SK-N-SH (cell line): ENCODE results near the gene THUMPD3. TPM values are rescaled to one million over a fixed set of nuclear protein-coding genes. Genes with fewer than 3 reads are reported as not detected.
A peak's percentile ranks its signal among the peaks of the same experiment; 100 is the strongest.

Source experiments
- CTCF ChIA-PET: fragments of 300-600, 350-600 bp; formaldehyde crosslinking; extraction: SDS; loops from one replicate; lab custom pipeline; 2021; lab: Yijun Ruan, JAX
- POLR2A ChIA-PET: fragments of 350-600 bp; sonication (Branson Sonifier 250); formaldehyde crosslinking; extraction: SDS; loops from one replicate; lab custom pipeline; 2020; ENCODE audit warnings: antibody characterized with exemption, inconsistent platforms; lab: Yijun Ruan, JAX
- DNase-seq: peaks from one replicate; pipeline ENCODE4 v3.0.0; 2012
- H2AFZ ChIP-seq: fragments of 200-600 bp; sonication (generic); 2 replicates; pipeline ENCODE4 v1.8.1; 2016; ENCODE audit warnings: antibody characterized with exemption, mild to moderate bottlenecking, low read depth
- H3F3A ChIP-seq: fragments of 200-600 bp; sonication (generic); replicated peaks from 2 replicates; pipeline ENCODE3; 2016; ENCODE audit warnings: antibody characterized with exemption, mild to moderate bottlenecking; ENCODE audit not compliant: insufficient read depth
- H3K27ac ChIP-seq, 2 experiments: fragments of 200-500 bp in 1 of 2; fragments of 200-600 bp in 1 of 2; sonication (Bioruptor generic) in 1 of 2; sonication (generic), shearing (Covaris generic) in 1 of 2; 2 replicates each; pipeline versions ENCODE4 v1.5.1 to v1.6.1; 2014 to 2016; ENCODE audit warnings: low read depth in 2 of 2, inconsistent platforms in 1 of 2, low read length in 1 of 2, mild to moderate bottlenecking in 1 of 2, mixed read lengths in 1 of 2
- H3K27me3 ChIP-seq: fragments of 200-600 bp; sonication (generic), shearing (Covaris generic); 2 replicates; pipeline ENCODE4 v1.6.1; 2016; ENCODE audit warnings: mixed run types; ENCODE audit not compliant: insufficient read depth
- H3K36me3 ChIP-seq, 2 experiments: fragments of 200-500 bp in 1 of 2; fragments of 200-600 bp in 1 of 2; sonication (Bioruptor generic) in 1 of 2; sonication (generic) in 1 of 2; replicated peaks in 1 of 2; 2 replicates each; pipeline versions ENCODE3 to v1.5.1; 2014 to 2016; ENCODE audit warnings: low read length in 1 of 2, mild to moderate bottlenecking in 1 of 2; ENCODE audit not compliant: insufficient read depth in 2 of 2, control insufficient read depth in 1 of 2
- H3K4me1 ChIP-seq, 2 experiments: fragments of 200-500 bp in 1 of 2; fragments of 200-600 bp in 1 of 2; sonication (Bioruptor generic) in 1 of 2; sonication (generic), shearing (Covaris generic) in 1 of 2; 2 replicates each; pipeline versions ENCODE4 v1.5.1 to v1.6.1; 2014 to 2016; ENCODE audit warnings: low read depth in 1 of 2, low read length in 1 of 2, mixed run types in 1 of 2; ENCODE audit not compliant: insufficient read depth in 2 of 2, control insufficient read depth in 1 of 2
- H3K4me2 ChIP-seq: fragments of 200-600 bp; sonication (generic), shearing (Covaris generic); 2 replicates; pipeline ENCODE4 v1.6.1; 2017; ENCODE audit warnings: mixed run types
- H3K4me3 ChIP-seq, 2 experiments: fragments of 200-500 bp in 1 of 2; fragments of 200-600 bp in 1 of 2; sonication (Bioruptor generic) in 1 of 2; sonication (generic), shearing (Covaris generic) in 1 of 2; 2 replicates each; pipeline versions ENCODE4 v1.5.1 to v1.8.1; 2014 to 2016; ENCODE audit warnings: low read depth in 2 of 2, inconsistent platforms in 1 of 2, low read length in 1 of 2, mild to moderate bottlenecking in 1 of 2, mixed read lengths in 1 of 2, moderate library complexity in 1 of 2
- H3K79me2 ChIP-seq: fragments of 200-600 bp; sonication (generic); 2 replicates; pipeline ENCODE4 v1.8.1; 2017; ENCODE audit warnings: mild to moderate bottlenecking; ENCODE audit not compliant: insufficient read depth
- H3K9ac ChIP-seq: fragments of 200-600 bp; sonication (generic); 2 replicates; pipeline ENCODE4 v1.6.1; 2017; ENCODE audit warnings: mixed run types
- H3K9me2 ChIP-seq: fragments of 200-600 bp; sonication (generic); 2 replicates; pipeline ENCODE4 v1.6.1; 2017; ENCODE audit warnings: mixed run types
- H3K9me3 ChIP-seq: fragments of 200-600 bp; sonication (generic); 2 replicates; pipeline ENCODE4 v1.6.1; 2017; ENCODE audit warnings: mixed run types, mild to moderate bottlenecking, moderate library complexity
- H4K20me1 ChIP-seq: fragments of 200-600 bp; sonication (generic); 2 replicates; pipeline ENCODE4 v1.6.1; 2017; ENCODE audit warnings: mild to moderate bottlenecking, mixed run types; ENCODE audit not compliant: insufficient read depth
- ELF1 ChIP-seq: IDR thresholded peaks from 2 replicates; pipeline ENCODE4 v1.4.0; 2012
- EP300 ChIP-seq, 2 experiments: IDR thresholded peaks; 2 replicates each; pipeline versions ENCODE4 v1.4.0 to v1.6.1; 2012; ENCODE audit warnings: borderline replicate concordance in 1 of 2, low read depth in 1 of 2, low read length in 1 of 2
- EZH2phosphoT487 ChIP-seq: fragments of 200-600 bp; sonication (generic); IDR thresholded peaks from 2 replicates; pipeline ENCODE4 v1.6.1; 2017; ENCODE audit warnings: low read depth, mixed run types, mild to moderate bottlenecking, antibody characterized with exemption, moderate library complexity, borderline replicate concordance
- FOSL2 ChIP-seq: IDR thresholded peaks from 2 replicates; pipeline ENCODE4 v1.4.0; 2012; ENCODE audit warnings: low read depth, mild to moderate bottlenecking, moderate library complexity, borderline replicate concordance
- FOXJ3 ChIP-seq: sonication (generic); formaldehyde crosslinking; IDR thresholded peaks from 2 replicates; pipeline ENCODE4 v1.5.1; 2020; ENCODE audit warnings: mild to moderate bottlenecking, missing genetic modification reagents
- FOXM1 ChIP-seq: IDR thresholded peaks from 2 replicates; pipeline ENCODE4 v1.4.0; 2012; ENCODE audit warnings: low read depth, mild to moderate bottlenecking
- GABPA ChIP-seq: IDR thresholded peaks from 2 replicates; pipeline ENCODE4 v1.4.0; 2012; ENCODE audit warnings: low read depth, mild to moderate bottlenecking
- GATA2 ChIP-seq: sonication (generic); formaldehyde crosslinking; IDR thresholded peaks from 2 replicates; pipeline ENCODE4 v1.5.0; 2020; ENCODE audit warnings: mild to moderate bottlenecking, missing genetic modification reagents
- JUND ChIP-seq: IDR thresholded peaks from 2 replicates; pipeline ENCODE4 v1.4.0; 2012
- MEF2A ChIP-seq: IDR thresholded peaks from 2 replicates; pipeline ENCODE4 v1.4.0; 2012; ENCODE audit warnings: low read depth, borderline replicate concordance
- MXI1 ChIP-seq: IDR thresholded peaks from 2 replicates; pipeline ENCODE4 v1.6.1; 2012; ENCODE audit warnings: mild to moderate bottlenecking, low read depth, low read length, improper control_type of control experiment
- NRF1 ChIP-seq: IDR thresholded peaks from 2 replicates; pipeline ENCODE4 v1.6.1; 2012; ENCODE audit warnings: low read depth, mild to moderate bottlenecking, low read length
- POLR2AphosphoS5 ChIP-seq: IDR thresholded peaks from 2 replicates; pipeline ENCODE4 v1.6.1; 2012; ENCODE audit warnings: low read depth, low read length
- RAD21 ChIP-seq: IDR thresholded peaks from 2 replicates; pipeline ENCODE4 v1.6.1; 2012; ENCODE audit warnings: mild to moderate bottlenecking, low read length
- RCOR1 ChIP-seq: fragments of 150-350 bp; IDR thresholded peaks from 2 replicates; pipeline ENCODE4 v1.6.1; 2017; ENCODE audit warnings: antibody characterized with exemption, low read length
- RFX5 ChIP-seq: IDR thresholded peaks from 2 replicates; pipeline ENCODE4 v1.6.1; 2012; ENCODE audit warnings: mild to moderate bottlenecking, improper control_type of control experiment, low read length
- RXRA ChIP-seq: IDR thresholded peaks from 2 replicates; pipeline ENCODE4 v1.4.0; 2012; ENCODE audit warnings: low read depth, mild to moderate bottlenecking, borderline replicate concordance
- SIN3A ChIP-seq: IDR thresholded peaks from 2 replicates; pipeline ENCODE4 v1.6.1; 2012; ENCODE audit warnings: low read depth, mild to moderate bottlenecking, low read length, moderate library complexity, borderline replicate concordance
- SMC3 ChIP-seq: IDR thresholded peaks from 2 replicates; pipeline ENCODE4 v1.6.1; 2012; ENCODE audit warnings: low read depth, low read length, improper control_type of control experiment
- TCF12 ChIP-seq: IDR thresholded peaks from 2 replicates; pipeline ENCODE4 v1.4.0; 2012
- TEAD4 ChIP-seq: IDR thresholded peaks from 2 replicates; pipeline ENCODE4 v1.4.0; 2012; ENCODE audit warnings: mild to moderate bottlenecking, borderline replicate concordance; ENCODE audit not compliant: insufficient read depth
- YY1 ChIP-seq: IDR thresholded peaks from 2 replicates; pipeline ENCODE4 v1.4.0; 2012; ENCODE audit warnings: low read depth, mild to moderate bottlenecking
- WGBS: methylation state at CpG from one replicate; pipeline ENCODE4 v1.1.6; 2017; ENCODE audit warnings: low lambda C conversion rate; 5-methylcytosine and 5-hydroxymethylcytosine counted together
- polyA plus RNA-seq, 3 experiments: library from polyadenylated mRNA; depleted of rRNA; stranded (reverse); fragments of >200 nt; gene quantifications; 2 replicates each; pipeline ENCODE4 v1.2.3, GENCODE V29; 2012
- TF ChIP-seq, protein P1 (sequence below): IDR thresholded peaks from 2 replicates; pipeline ENCODE4 v1.6.1; 2012; ENCODE audit warnings: mild to moderate bottlenecking, low read depth, low read length, moderate library complexity
- TF ChIP-seq, protein P2 (sequence below): IDR thresholded peaks from 2 replicates; pipeline ENCODE4 v1.4.0; 2012; ENCODE audit warnings: low read depth
- TF ChIP-seq, protein P3 (sequence below): fragments of 200-600 bp; sonication (generic); IDR thresholded peaks from 2 replicates; pipeline ENCODE4 v1.6.1; 2017; ENCODE audit warnings: antibody characterized with exemption, mild to moderate bottlenecking, moderate library complexity
- TF ChIP-seq, protein P4 (sequence below): fragments of 150-350 bp; IDR thresholded peaks from 2 replicates; pipeline ENCODE4 v1.6.1; 2016; ENCODE audit warnings: mild to moderate bottlenecking, low read depth, low read length

The THUMPD3 gene
- polyA plus RNA-seq, 1 of the 3 experiments (the other 2 are of a cell fraction): 27.1 TPM

DNA sequence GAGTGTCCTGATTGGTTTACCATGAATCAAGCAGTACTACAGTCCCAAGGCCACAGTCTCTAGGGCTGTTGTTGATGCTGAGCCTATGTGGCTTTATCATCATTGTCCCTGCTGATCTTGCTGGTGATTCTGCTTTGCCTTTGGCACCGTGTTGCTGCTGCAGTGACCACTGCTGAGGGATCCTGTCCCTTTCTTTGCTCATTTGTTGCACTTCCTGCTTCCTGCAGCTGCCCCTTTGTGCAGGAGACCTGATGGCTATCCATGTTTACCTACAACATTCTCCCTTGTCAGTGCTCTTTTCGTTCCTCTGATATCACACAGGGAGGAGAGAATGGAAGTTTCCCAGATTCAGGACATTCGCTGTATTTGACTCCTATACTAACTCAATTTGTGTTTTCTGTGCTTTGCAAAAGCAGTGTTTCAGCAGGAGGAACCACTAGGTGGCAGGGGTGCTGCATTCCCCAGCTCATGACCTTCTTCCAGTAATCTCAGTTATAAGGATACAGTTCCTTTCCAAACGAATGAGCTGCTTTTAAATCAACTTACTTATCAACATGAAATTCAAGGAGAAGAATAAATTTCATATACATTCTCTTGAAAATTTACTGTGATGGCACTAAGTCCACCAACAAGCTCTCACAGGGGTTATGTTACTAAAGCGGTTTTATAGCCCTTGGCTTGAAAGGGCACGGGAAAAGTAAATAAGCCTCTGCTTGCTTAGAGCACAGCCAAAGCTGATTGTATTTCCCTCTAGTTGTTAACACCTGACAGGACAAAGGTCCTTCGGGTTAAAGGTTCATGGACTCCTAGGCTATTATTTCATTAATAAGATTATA is 9.7 kb upstream of the THUMPD3 start:
- H3K4me1 ChIP-seq: peaks cover 0 to 6% of the 10 kb centered on the region in 2 experiments; a peak in 1 of 4 replicates
- WGBS: 29% methylated on average over 7 of the region's 7 CpGs
- H3F3A ChIP-seq: no peaks in the 10 kb centered on the region
- TF ChIP-seq TEAD4 (no peak), YY1 (no peak), EZH2phosphoT487 (no peak), GABPA (no peak), FOXM1 (no peak), SIN3A (no peak), ELF1 (no peak), TCF12 (no peak), JUND (no peak), GATA2 (CRISPR knock-in tag) (no peak), POLR2AphosphoS5 (no peak), RAD21 (peak; percentile 92), RCOR1 (no peak), NRF1 (no peak), EP300 (IDR thresholded peaks at IDR 0.05; ENCODE audit: borderline replicate concordance in 1 of 2, low read depth in 1 of 2, low read length in 1 of 2) (no peak), RXRA (no peak), SMC3 (peak; percentile 66), MXI1 (no peak), FOSL2 (no peak), RFX5 (no peak), FOXJ3 (CRISPR knock-in tag) (no peak), MEF2A (no peak)
- TF ChIP-seq, protein P1, sequence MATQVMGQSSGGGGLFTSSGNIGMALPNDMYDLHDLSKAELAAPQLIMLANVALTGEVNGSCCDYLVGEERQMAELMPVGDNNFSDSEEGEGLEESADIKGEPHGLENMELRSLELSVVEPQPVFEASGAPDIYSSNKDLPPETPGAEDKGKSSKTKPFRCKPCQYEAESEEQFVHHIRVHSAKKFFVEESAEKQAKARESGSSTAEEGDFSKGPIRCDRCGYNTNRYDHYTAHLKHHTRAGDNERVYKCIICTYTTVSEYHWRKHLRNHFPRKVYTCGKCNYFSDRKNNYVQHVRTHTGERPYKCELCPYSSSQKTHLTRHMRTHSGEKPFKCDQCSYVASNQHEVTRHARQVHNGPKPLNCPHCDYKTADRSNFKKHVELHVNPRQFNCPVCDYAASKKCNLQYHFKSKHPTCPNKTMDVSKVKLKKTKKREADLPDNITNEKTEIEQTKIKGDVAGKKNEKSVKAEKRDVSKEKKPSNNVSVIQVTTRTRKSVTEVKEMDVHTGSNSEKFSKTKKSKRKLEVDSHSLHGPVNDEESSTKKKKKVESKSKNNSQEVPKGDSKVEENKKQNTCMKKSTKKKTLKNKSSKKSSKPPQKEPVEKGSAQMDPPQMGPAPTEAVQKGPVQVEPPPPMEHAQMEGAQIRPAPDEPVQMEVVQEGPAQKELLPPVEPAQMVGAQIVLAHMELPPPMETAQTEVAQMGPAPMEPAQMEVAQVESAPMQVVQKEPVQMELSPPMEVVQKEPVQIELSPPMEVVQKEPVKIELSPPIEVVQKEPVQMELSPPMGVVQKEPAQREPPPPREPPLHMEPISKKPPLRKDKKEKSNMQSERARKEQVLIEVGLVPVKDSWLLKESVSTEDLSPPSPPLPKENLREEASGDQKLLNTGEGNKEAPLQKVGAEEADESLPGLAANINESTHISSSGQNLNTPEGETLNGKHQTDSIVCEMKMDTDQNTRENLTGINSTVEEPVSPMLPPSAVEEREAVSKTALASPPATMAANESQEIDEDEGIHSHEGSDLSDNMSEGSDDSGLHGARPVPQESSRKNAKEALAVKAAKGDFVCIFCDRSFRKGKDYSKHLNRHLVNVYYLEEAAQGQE: no peak
- TF ChIP-seq, protein P2, sequence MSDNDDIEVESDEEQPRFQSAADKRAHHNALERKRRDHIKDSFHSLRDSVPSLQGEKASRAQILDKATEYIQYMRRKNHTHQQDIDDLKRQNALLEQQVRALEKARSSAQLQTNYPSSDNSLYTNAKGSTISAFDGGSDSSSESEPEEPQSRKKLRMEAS: no peak
- TF ChIP-seq, protein P3, sequence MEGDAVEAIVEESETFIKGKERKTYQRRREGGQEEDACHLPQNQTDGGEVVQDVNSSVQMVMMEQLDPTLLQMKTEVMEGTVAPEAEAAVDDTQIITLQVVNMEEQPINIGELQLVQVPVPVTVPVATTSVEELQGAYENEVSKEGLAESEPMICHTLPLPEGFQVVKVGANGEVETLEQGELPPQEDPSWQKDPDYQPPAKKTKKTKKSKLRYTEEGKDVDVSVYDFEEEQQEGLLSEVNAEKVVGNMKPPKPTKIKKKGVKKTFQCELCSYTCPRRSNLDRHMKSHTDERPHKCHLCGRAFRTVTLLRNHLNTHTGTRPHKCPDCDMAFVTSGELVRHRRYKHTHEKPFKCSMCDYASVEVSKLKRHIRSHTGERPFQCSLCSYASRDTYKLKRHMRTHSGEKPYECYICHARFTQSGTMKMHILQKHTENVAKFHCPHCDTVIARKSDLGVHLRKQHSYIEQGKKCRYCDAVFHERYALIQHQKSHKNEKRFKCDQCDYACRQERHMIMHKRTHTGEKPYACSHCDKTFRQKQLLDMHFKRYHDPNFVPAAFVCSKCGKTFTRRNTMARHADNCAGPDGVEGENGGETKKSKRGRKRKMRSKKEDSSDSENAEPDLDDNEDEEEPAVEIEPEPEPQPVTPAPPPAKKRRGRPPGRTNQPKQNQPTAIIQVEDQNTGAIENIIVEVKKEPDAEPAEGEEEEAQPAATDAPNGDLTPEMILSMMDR: peak; percentile 95
- TF ChIP-seq, protein P4, sequence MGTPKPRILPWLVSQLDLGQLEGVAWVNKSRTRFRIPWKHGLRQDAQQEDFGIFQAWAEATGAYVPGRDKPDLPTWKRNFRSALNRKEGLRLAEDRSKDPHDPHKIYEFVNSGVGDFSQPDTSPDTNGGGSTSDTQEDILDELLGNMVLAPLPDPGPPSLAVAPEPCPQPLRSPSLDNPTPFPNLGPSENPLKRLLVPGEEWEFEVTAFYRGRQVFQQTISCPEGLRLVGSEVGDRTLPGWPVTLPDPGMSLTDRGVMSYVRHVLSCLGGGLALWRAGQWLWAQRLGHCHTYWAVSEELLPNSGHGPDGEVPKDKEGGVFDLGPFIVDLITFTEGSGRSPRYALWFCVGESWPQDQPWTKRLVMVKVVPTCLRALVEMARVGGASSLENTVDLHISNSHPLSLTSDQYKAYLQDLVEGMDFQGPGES: no peak
- H3K9me2 ChIP-seq: no peaks in the 10 kb centered on the region
- POLR2A ChIA-PET: interaction anchor here (1.3 to 1.9 kb wide), 2 partner anchors 10 to 44 kb away, joined by 3 to 12 read pairs; partner anchors contain the start of gene THUMPD3
- no peaks in the 10 kb centered on the region for H4K20me1 ChIP-seq
- no peak overlapping the region for H2AFZ ChIP-seq
- H3K9me3 ChIP-seq: no peaks in the 10 kb centered on the region
- CTCF ChIA-PET: interaction anchor here (0.6 to 3.9 kb wide), 41 partner anchors 9 to 578 kb away, joined by 3 to 39 read pairs (median 4); partner anchors contain the start of genes CAMK1, SETD5 and THUMPD3
- no peak overlapping the region for H3K9ac ChIP-seq
- peak overlapping the region in 1 of 2 experiments; percentile 25; a peak in 2 of 4 replicates for H3K27ac ChIP-seq
- peaks cover 0 to 3% of the 10 kb centered on the region in 2 experiments for H3K36me3 ChIP-seq
- no peaks in the 10 kb centered on the region for H3K27me3 ChIP-seq
- DNase-seq: peak; percentile 70
- no peak overlapping the region for H3K4me2 ChIP-seq
- H3K4me3 ChIP-seq: no peak overlapping the region; a peak in 1 of 4 replicates
- no peaks in the 10 kb centered on the region for H3K79me2 ChIP-seq
